Measurements from ENCODE around the gene GALNTL6. TPM values are rescaled to one million over a fixed set of nuclear protein-coding genes. Genes with fewer than 3 reads are reported as not detected.

The GALNTL6 gene
- polyA plus RNA-seq, 1 donor from 2014 or later = 14.9 TPM

GRCh38 chr4:172390331-172390730 lies 577.1 kb downstream of the GALNTL6 start:
- H4K20me1 ChIP-seq (ENCODE audit: insufficient read depth) = no peaks in the 10 kb centered on the region
- TF ChIP-seq EZH2 (IDR thresholded peaks at IDR 0.05; ENCODE audit: borderline replicate concordance, insufficient read depth, low read length, poor library complexity, severe bottlenecking) (no peak), SMC3 (conservative IDR thresholded peaks at IDR 0.05; ENCODE audit: poor library complexity) (no peak), POLR2AphosphoS5 (IDR thresholded peaks at IDR 0.05) (no peak), CTCF (IDR thresholded peaks at IDR 0.05; ENCODE audit: poor library complexity, severe bottlenecking) (no peak), MXI1 (conservative IDR thresholded peaks at IDR 0.05; ENCODE audit: poor library complexity, severe bottlenecking) (no peak), RAD21 (conservative IDR thresholded peaks at IDR 0.05) (no peak), EP300 (conservative IDR thresholded peaks at IDR 0.05; ENCODE audit: poor library complexity, severe bottlenecking) (no peak), TAF1 (IDR thresholded peaks at IDR 0.05; ENCODE audit: low read depth) (no peak), REST (IDR thresholded peaks at IDR 0.05; ENCODE audit: borderline replicate concordance) (no peak)

GRCh38 chr4:172392741-172393140 lies 579.5 kb downstream of the GALNTL6 start:
- H4K20me1 ChIP-seq (ENCODE audit: insufficient read depth) = no peaks in the 10 kb centered on the region
- no peak for TF ChIP-seq EP300 (conservative IDR thresholded peaks at IDR 0.05; ENCODE audit: poor library complexity, severe bottlenecking)
- TF ChIP-seq TAF1 (IDR thresholded peaks at IDR 0.05; ENCODE audit: low read depth) = no peak
- no peak for TF ChIP-seq POLR2AphosphoS5 (IDR thresholded peaks at IDR 0.05)
- no peak for TF ChIP-seq RAD21 (conservative IDR thresholded peaks at IDR 0.05)
- TF ChIP-seq REST (IDR thresholded peaks at IDR 0.05; ENCODE audit: borderline replicate concordance) = no peak
- no peak for TF ChIP-seq CTCF (IDR thresholded peaks at IDR 0.05; ENCODE audit: poor library complexity, severe bottlenecking)
- no peak for TF ChIP-seq EZH2 (IDR thresholded peaks at IDR 0.05; ENCODE audit: borderline replicate concordance, insufficient read depth, low read length, poor library complexity, severe bottlenecking)
- no peak for TF ChIP-seq MXI1 (conservative IDR thresholded peaks at IDR 0.05; ENCODE audit: poor library complexity, severe bottlenecking)
- no peak for TF ChIP-seq SMC3 (conservative IDR thresholded peaks at IDR 0.05; ENCODE audit: poor library complexity)
- no peaks in the 10 kb centered on the region for H3K9me3 ChIP-seq (ENCODE audit: low read length)
- H2AFZ ChIP-seq (ENCODE audit: low read depth, low read length) = no peak overlapping the region
- no peak overlapping the region for H3K27ac ChIP-seq (ENCODE audit: low read length)
- H3K79me2 ChIP-seq (replicated peaks; ENCODE audit: insufficient read depth, low read length) = no peaks in the 10 kb centered on the region
- H3K9ac ChIP-seq (ENCODE audit: low read length) = no peak overlapping the region
- no peak overlapping the region for H3K4me2 ChIP-seq (ENCODE audit: low read length)
- no peaks in the 10 kb centered on the region for H3F3A ChIP-seq (ENCODE audit: insufficient read depth, low read length, poor library complexity, severe bottlenecking)
- H3K9me2 ChIP-seq (ENCODE audit: insufficient read depth, low read length) = no peaks in the 10 kb centered on the region
- H3K4me3 ChIP-seq (ENCODE audit: low read length) = no peak overlapping the region
- H3K27me3 ChIP-seq (ENCODE audit: insufficient read depth, low read depth, low read length) = no peaks in the 10 kb centered on the region
- no peaks in the 10 kb centered on the region for H3K36me3 ChIP-seq (ENCODE audit: insufficient read depth, low read length)

More at GRCh38 chr4:172390331-172390730, 577.1 kb downstream of the GALNTL6 start:
- H3F3A ChIP-seq (ENCODE audit: insufficient read depth, low read length, poor library complexity, severe bottlenecking) = no peaks in the 10 kb centered on the region
- no peak overlapping the region for H3K4me3 ChIP-seq (ENCODE audit: low read length)
- H3K27me3 ChIP-seq (ENCODE audit: insufficient read depth, low read depth, low read length) = no peaks in the 10 kb centered on the region
- no peaks in the 10 kb centered on the region for H3K79me2 ChIP-seq (replicated peaks; ENCODE audit: insufficient read depth, low read length)
- no peak overlapping the region for H3K9ac ChIP-seq (ENCODE audit: low read length)
- no peak overlapping the region for H3K27ac ChIP-seq (ENCODE audit: low read length)
- H3K4me2 ChIP-seq (ENCODE audit: low read length) = no peak overlapping the region
- H3K36me3 ChIP-seq (ENCODE audit: insufficient read depth, low read length) = no peaks in the 10 kb centered on the region
- H3K9me2 ChIP-seq (ENCODE audit: insufficient read depth, low read length) = no peaks in the 10 kb centered on the region
- H2AFZ ChIP-seq (ENCODE audit: low read depth, low read length) = no peak overlapping the region
- no peaks in the 10 kb centered on the region for H3K9me3 ChIP-seq (ENCODE audit: low read length)
